Prostate gland (tissue), 2 donors: ENCODE data around the gene SLIT3. TPM values are rescaled to one million over a fixed set of nuclear protein-coding genes. Genes with fewer than 3 reads are reported as not detected.

ENCODE experiments used
- DNase-seq: peaks from one replicate; pipeline ENCODE4 v3.0.0-alpha.2; 2019; ENCODE audit warnings: low spot score
- H3K27ac ChIP-seq, 2 donors: fragments of 200-600 bp; sonication (generic); 2 replicates each; pipeline ENCODE4 v1.5.1; 2017 to 2019
- H3K27me3 ChIP-seq: fragments of 200-600 bp; sonication (generic); replicated peaks from 2 replicates; pipeline ENCODE4 v1.5.1; 2019; ENCODE audit not compliant: insufficient read depth
- H3K36me3 ChIP-seq, 2 donors: fragments of 200-600 bp; sonication (generic); 1 replicate in 1 of 2; 2 replicates in 1 of 2; pipeline versions ENCODE4 v1.5.1 to v1.8.1; 2017 to 2019
- H3K4me1 ChIP-seq: fragments of 200-600 bp; sonication (generic); replicated peaks from 2 replicates; pipeline ENCODE4 v1.5.1; 2019
- H3K4me3 ChIP-seq, 2 donors: fragments of 200-600 bp; sonication (generic); 2 replicates each; pipeline ENCODE4 v1.5.1; 2017 to 2019
- H3K9me3 ChIP-seq: fragments of 200-600 bp; sonication (generic); 2 replicates; pipeline ENCODE4 v1.5.1; 2017
- POLR2A ChIP-seq: fragments of 450-650 bp; IDR thresholded peaks from one replicate; pipeline ENCODE4 v1.6.1; 2016; ENCODE audit warnings: antibody characterized with exemption, mild to moderate bottlenecking
- POLR2AphosphoS5 ChIP-seq: sonication (generic); formaldehyde crosslinking; IDR thresholded peaks from one replicate; pipeline ENCODE4 v1.6.1; 2017; ENCODE audit warnings: antibody characterized with exemption
- WGBS: methylation state at CpG from one replicate; pipeline ENCODE4 v1.1.5; 2018; 5-methylcytosine and 5-hydroxymethylcytosine counted together
- intact Hi-C: fragments of 100-400 bp; cut with DNase I; formaldehyde crosslinking; loops from one replicate; pipeline ENCODE4 v1.14.2; 2022
- total RNA-seq, 2 donors: library from RNA; depleted of rRNA; stranded (reverse); fragments of >200 nt; gene quantifications; one replicate each; pipeline ENCODE4 v1.1.0, GENCODE V29; 2016
- TF ChIP-seq, protein P1 (sequence below), 4 experiments: fragments of 200-600 bp in 2 of 4; fragments of 450-650 bp in 2 of 4; sonication (generic) in 2 of 4; IDR thresholded peaks; 1 replicate in 3 of 4; 2 replicates in 1 of 4; pipeline ENCODE4 v1.5.1; 2016 to 2019; ENCODE audit warnings: antibody characterized with exemption in 4 of 4, mild to moderate bottlenecking in 2 of 4, moderate library complexity in 2 of 4

Gene SLIT3
- total RNA-seq, 2 donors from 2014 or later, result 8.3 TPM

DNA sequence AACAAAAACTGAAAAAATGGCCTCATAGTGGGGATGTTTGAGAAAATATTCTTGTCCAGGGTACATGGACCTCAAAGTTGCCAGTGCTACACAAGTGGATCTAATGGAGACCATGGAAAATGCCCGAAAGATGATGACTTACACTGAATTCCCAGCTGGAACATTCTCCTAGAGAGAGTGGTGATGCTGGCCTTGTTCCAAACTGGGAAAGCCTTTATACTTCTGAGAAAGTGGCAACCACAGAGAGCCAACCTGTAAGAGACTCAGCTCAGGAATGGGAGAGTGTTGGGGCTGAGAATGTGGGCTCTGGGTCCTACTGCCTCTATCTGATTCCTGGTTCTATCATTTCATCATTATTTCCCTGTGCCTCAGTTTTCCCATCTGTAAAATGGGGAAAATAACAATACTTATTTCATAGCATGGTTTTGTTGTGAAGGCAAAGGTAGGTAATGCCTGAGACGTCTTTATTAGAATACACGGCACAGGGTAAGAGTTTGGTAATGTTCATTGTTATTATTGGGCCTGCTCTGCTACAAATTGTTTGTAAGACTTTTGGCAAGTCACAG is 492.8 kb downstream of the SLIT3 start:
- Histone ChIP-seq H3K4me1 (no peaks in the 10 kb centered on the region), H3K27me3 (no peaks in the 10 kb centered on the region), H3K9me3 (no peaks in the 10 kb centered on the region), H3K36me3 (no peaks in the 10 kb centered on the region), H3K4me3 (no peak overlapping the region), H3K27ac (no peak overlapping the region)
- TF ChIP-seq, protein P1, sequence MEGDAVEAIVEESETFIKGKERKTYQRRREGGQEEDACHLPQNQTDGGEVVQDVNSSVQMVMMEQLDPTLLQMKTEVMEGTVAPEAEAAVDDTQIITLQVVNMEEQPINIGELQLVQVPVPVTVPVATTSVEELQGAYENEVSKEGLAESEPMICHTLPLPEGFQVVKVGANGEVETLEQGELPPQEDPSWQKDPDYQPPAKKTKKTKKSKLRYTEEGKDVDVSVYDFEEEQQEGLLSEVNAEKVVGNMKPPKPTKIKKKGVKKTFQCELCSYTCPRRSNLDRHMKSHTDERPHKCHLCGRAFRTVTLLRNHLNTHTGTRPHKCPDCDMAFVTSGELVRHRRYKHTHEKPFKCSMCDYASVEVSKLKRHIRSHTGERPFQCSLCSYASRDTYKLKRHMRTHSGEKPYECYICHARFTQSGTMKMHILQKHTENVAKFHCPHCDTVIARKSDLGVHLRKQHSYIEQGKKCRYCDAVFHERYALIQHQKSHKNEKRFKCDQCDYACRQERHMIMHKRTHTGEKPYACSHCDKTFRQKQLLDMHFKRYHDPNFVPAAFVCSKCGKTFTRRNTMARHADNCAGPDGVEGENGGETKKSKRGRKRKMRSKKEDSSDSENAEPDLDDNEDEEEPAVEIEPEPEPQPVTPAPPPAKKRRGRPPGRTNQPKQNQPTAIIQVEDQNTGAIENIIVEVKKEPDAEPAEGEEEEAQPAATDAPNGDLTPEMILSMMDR (IDR thresholded peaks at IDR 0.05), result no peak
- TF ChIP-seq POLR2A (no peak), POLR2AphosphoS5 (no peak)
- intact Hi-C loops, result no loop called here
- WGBS, result 90% methylated on average over 3 of the region's 3 CpGs
- DNase-seq, result no peak

DNA sequence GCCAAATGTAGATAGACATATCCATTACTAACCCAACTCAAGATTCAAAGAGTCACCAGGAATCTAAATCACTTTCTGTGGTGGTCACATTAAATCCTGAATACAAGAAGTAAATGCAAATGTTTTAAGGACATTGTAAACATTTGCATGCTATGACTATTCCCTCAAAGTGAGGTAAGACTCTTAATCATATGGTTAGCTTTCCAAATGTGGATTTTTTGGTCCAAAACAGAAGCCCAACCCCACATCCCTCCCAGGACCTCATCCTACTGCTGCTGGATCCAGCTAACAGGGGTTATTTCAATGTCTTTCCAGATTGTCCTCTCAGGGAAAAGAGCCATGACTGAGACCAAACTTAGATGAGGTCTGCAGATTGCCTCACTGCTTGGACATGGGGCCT is 493.7 kb downstream of the SLIT3 start:
- Histone ChIP-seq H3K27ac (no peak overlapping the region), H3K4me1 (no peaks in the 10 kb centered on the region), H3K9me3 (no peaks in the 10 kb centered on the region), H3K27me3 (no peaks in the 10 kb centered on the region), H3K36me3 (no peaks in the 10 kb centered on the region), H3K4me3 (no peak overlapping the region)
- DNase-seq, result no peak
- TF ChIP-seq, protein P1 (IDR thresholded peaks at IDR 0.05), result no peak
- TF ChIP-seq POLR2A (no peak), POLR2AphosphoS5 (no peak)
- intact Hi-C loops, result no loop called here

DNA sequence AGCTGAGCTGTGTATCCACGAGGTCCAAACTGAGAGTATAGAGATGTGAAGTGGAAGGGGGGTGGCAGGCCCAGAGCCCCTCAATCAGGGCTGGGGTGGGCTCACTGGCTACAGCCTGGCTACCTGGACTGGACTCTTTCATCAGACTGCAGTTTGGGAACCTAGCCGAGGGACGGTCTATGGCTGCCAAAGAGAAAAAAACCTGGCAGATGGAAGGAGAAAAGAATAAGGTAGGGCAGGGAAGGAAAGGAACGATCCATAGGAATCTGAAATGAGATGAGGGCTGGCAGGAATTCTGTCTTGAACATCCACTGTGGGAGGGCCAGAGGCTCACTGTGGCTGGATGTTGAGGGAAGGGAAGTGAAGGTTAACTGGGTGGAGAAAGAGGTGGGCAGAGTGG is 497.4 kb downstream of the SLIT3 start:
- Histone ChIP-seq H3K27me3 (no peaks in the 10 kb centered on the region), H3K9me3 (no peaks in the 10 kb centered on the region), H3K4me3 (no peak overlapping the region), H3K36me3 (no peaks in the 10 kb centered on the region), H3K27ac (no peak overlapping the region), H3K4me1 (no peaks in the 10 kb centered on the region)
- WGBS, result 63% methylated on average over 4 of the region's 4 CpGs
- TF ChIP-seq, protein P1 (IDR thresholded peaks at IDR 0.05), result no peak
- no peak for TF ChIP-seq POLR2AphosphoS5
- no peak for TF ChIP-seq POLR2A
- intact Hi-C loops, result no loop called here
- DNase-seq, result no peak

DNA sequence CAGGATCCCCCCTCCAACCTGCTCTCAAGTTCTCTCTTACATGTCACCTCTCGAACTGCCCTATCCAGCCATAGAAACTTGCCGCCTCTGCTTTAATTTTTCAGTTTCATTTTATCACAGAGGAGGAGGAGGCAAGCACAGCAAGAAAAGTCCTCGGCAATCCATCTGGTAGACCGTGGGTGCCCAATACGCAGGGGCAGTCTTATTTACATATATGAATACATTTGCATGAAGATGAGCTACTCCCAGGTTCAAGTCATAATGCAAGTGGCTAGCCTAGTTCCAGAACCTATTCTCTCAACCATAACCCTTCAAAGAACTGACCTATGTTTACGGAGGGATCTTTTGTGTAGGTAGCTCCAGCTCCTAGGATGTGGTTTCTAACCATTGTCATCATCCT is 498.6 kb downstream of the SLIT3 start:
- no peak for DNase-seq
- no peaks in the 10 kb centered on the region for H3K9me3 ChIP-seq
- no peak overlapping the region for H3K4me3 ChIP-seq
- no peaks in the 10 kb centered on the region for H3K27me3 ChIP-seq
- H3K27ac ChIP-seq, result no peak overlapping the region
- no peak for TF ChIP-seq POLR2A
- TF ChIP-seq POLR2AphosphoS5, result no peak
- TF ChIP-seq, protein P1 (IDR thresholded peaks at IDR 0.05), result no peak
- H3K36me3 ChIP-seq, result no peaks in the 10 kb centered on the region
- WGBS, result 93% methylated on average over 6 of the region's 6 CpGs
- intact Hi-C loops, result no loop called here
- H3K4me1 ChIP-seq, result no peaks in the 10 kb centered on the region

DNA sequence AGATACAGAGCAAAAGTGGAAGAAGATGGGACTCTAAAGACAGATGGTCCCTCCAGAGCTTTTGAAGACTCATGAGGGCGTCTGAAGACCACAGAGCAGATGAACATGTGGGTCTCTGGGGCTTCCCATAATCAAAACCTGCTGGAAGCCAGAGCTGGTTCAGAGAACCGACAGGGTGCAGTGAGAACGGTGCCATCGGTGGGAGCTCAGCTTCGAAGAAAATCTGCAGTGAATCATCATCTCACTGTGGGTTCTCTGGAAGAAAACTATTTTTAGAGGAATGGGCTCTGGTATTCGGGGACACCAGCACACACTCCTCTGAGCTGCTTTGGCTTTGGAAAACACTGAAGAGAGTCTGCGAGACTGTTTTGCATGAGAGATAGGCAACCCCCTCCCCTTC is 499.4 kb downstream of the SLIT3 start:
- Histone ChIP-seq H3K4me3 (no peak overlapping the region), H3K27ac (no peak overlapping the region), H3K27me3 (no peaks in the 10 kb centered on the region), H3K9me3 (no peaks in the 10 kb centered on the region), H3K36me3 (no peaks in the 10 kb centered on the region), H3K4me1 (no peaks in the 10 kb centered on the region)
- intact Hi-C loops, result no loop called here
- TF ChIP-seq POLR2A, result no peak
- TF ChIP-seq, protein P1 (IDR thresholded peaks at IDR 0.05), result no peak
- DNase-seq, result no peak
- WGBS, result 94% methylated on average over 7 of the region's 7 CpGs
